ENCODE measurements around the gene TMIGD1. TPM values are rescaled to one million over a fixed set of nuclear protein-coding genes. Genes with fewer than 3 reads are reported as not detected.
A peak's percentile ranks its signal among the peaks of the same experiment; 100 is the strongest.

The TMIGD1 gene
- total and polyA plus RNA-seq, 2 of the 13 experiments (the other 11 are each of a cell fraction or from before 2014, with no cell fraction given), result not detected

GRCh38 chr17:30344283-30345088 lies 10.6 kb upstream of the TMIGD1 start (continued):
- TF ChIP-seq ZKSCAN8 (CRISPR knock-in tag; IDR thresholded peaks at IDR 0.05; ENCODE audit: borderline replicate concordance) (peak; percentile 97), PBX3 (CRISPR knock-in tag; IDR thresholded peaks at IDR 0.05; ENCODE audit: borderline replicate concordance) (no peak), ZNF3 (CRISPR knock-in tag; IDR thresholded peaks at IDR 0.05) (0 out of 2 replicates have a peak, but pooled peaks have one; percentile 66), NR2F6 (IDR thresholded peaks at IDR 0.05) (peak; percentile 48), NR2F6 (CRISPR knock-in tag; IDR thresholded peaks at IDR 0.05) (peak; percentile 88), ZNF326 (CRISPR knock-in tag; IDR thresholded peaks at IDR 0.05; ENCODE audit: borderline replicate concordance) (no peak), ZNF710 (CRISPR knock-in tag; IDR thresholded peaks at IDR 0.05; ENCODE audit: borderline replicate concordance) (peak; percentile 80), ZBTB39 (CRISPR knock-in tag; IDR thresholded peaks at IDR 0.05) (peak; percentile 94; the same call in 1 of the 2 replicates), ZNF432 (CRISPR knock-in tag; IDR thresholded peaks at IDR 0.05; ENCODE audit: borderline replicate concordance) (no peak), SRF (IDR thresholded peaks at IDR 0.05; ENCODE audit: low read depth, low read length) (peak; percentile 42; the same call in 1 of the 2 replicates), DRAP1 (CRISPR knock-in tag; IDR thresholded peaks at IDR 0.05) (peak; percentile 64), HOXA3 (CRISPR knock-in tag; IDR thresholded peaks at IDR 0.05) (peak; percentile 67), ZNF557 (CRISPR knock-in tag; IDR thresholded peaks at IDR 0.05) (no peak), ZNF543 (CRISPR knock-in tag; IDR thresholded peaks at IDR 0.05) (peak; percentile 70; the same call in 1 of the 2 replicates), SAP130 (CRISPR knock-in tag; IDR thresholded peaks at IDR 0.05; ENCODE audit: low read depth) (peak; percentile 91), ZNF512B (CRISPR knock-in tag; IDR thresholded peaks at IDR 0.05; ENCODE audit: borderline replicate concordance) (peak; percentile 73; the same call in 1 of the 2 replicates), GATA4 (IDR thresholded peaks at IDR 0.05; ENCODE audit: borderline replicate concordance, low read depth) (peak; percentile 77), MLLT10 (CRISPR knock-in tag; IDR thresholded peaks at IDR 0.05) (no peak), FOXC1 (CRISPR knock-in tag; IDR thresholded peaks at IDR 0.05; ENCODE audit: borderline replicate concordance) (peak; percentile 37; the same call in 1 of the 2 replicates), JUNB (CRISPR knock-in tag; IDR thresholded peaks at IDR 0.05; ENCODE audit: borderline replicate concordance) (peak; percentile 46; the same call in 1 of the 2 replicates), PAWR (CRISPR knock-in tag; IDR thresholded peaks at IDR 0.05; ENCODE audit: borderline replicate concordance) (no peak), ZNF12 (CRISPR knock-in tag; IDR thresholded peaks at IDR 0.05) (peak; percentile 86)
